ENCODE measurements around the gene VPS13D. TPM values are rescaled to one million over a fixed set of nuclear protein-coding genes. Genes with fewer than 3 reads are reported as not detected.

Gene VPS13D
- total and polyA plus RNA-seq, 10 of the 15 experiments (the other 5 are each of a cell fraction or from before 2014, with no cell fraction given) = 1.4 to 16.9 (median 8.5) TPM

DNA sequence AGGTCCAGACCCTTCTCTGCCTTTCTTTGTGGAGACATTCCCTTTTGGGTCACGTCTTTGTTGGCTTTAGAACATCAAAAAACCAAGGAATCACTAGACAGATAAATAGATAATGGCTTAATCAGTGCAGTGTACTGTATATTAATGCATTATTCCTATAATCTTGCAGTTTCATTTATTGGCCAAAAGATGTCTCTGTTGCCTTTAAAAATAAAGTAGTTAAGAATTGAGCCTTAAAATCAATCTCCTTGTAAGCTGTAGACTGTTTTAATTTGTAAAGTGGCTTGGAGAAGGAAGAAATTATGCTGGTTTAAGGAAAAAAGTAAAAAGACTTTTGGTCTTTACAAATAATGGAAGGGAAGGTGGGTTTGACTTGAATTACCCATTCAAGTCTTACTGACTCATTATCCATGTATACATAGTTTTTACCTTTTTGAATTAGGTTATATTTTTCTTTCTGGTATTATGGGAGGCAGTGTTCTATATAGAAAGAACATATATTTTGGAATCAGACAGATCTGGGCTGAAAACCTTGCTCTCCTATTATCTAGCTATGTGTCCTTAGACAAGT, 84.6 kb downstream of the VPS13D start:
- no peak for TF ChIP-seq HDAC2 (IDR thresholded peaks at IDR 0.05)
- TF ChIP-seq, protein P1, sequence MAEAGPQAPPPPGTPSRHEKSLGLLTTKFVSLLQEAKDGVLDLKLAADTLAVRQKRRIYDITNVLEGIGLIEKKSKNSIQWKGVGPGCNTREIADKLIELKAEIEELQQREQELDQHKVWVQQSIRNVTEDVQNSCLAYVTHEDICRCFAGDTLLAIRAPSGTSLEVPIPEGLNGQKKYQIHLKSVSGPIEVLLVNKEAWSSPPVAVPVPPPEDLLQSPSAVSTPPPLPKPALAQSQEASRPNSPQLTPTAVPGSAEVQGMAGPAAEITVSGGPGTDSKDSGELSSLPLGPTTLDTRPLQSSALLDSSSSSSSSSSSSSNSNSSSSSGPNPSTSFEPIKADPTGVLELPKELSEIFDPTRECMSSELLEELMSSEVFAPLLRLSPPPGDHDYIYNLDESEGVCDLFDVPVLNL (IDR thresholded peaks at IDR 0.05; ENCODE audit: low read depth, low read length) = no peak
- TF ChIP-seq BCL11A (IDR thresholded peaks at IDR 0.05; ENCODE audit: low read depth, low read length) = no peak
- TF ChIP-seq, protein P2, sequence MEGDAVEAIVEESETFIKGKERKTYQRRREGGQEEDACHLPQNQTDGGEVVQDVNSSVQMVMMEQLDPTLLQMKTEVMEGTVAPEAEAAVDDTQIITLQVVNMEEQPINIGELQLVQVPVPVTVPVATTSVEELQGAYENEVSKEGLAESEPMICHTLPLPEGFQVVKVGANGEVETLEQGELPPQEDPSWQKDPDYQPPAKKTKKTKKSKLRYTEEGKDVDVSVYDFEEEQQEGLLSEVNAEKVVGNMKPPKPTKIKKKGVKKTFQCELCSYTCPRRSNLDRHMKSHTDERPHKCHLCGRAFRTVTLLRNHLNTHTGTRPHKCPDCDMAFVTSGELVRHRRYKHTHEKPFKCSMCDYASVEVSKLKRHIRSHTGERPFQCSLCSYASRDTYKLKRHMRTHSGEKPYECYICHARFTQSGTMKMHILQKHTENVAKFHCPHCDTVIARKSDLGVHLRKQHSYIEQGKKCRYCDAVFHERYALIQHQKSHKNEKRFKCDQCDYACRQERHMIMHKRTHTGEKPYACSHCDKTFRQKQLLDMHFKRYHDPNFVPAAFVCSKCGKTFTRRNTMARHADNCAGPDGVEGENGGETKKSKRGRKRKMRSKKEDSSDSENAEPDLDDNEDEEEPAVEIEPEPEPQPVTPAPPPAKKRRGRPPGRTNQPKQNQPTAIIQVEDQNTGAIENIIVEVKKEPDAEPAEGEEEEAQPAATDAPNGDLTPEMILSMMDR (IDR thresholded peaks at IDR 0.05 in 2 of 3, conservative IDR thresholded peaks at IDR 0.05 in 1 of 3; ENCODE audit: control insufficient read depth in 2 of 3, extremely low read depth in 1 of 3, insufficient read depth in 1 of 3, low read depth in 3 of 3, low read length in 3 of 3) = peak in 2 of 3 experiments; percentile 47 to 52; a peak in 3 of 6 replicates
- no peak for TF ChIP-seq SUZ12 (IDR thresholded peaks at IDR 0.05; ENCODE audit: unreplicated experiment)
- TF ChIP-seq, protein P3, sequence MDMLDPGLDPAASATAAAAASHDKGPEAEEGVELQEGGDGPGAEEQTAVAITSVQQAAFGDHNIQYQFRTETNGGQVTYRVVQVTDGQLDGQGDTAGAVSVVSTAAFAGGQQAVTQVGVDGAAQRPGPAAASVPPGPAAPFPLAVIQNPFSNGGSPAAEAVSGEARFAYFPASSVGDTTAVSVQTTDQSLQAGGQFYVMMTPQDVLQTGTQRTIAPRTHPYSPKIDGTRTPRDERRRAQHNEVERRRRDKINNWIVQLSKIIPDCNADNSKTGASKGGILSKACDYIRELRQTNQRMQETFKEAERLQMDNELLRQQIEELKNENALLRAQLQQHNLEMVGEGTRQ (IDR thresholded peaks at IDR 0.05; ENCODE audit: borderline replicate concordance, low read depth, low read length) = no peak
- no peak for TF ChIP-seq CEBPB (IDR thresholded peaks at IDR 0.05; ENCODE audit: borderline replicate concordance in 1 of 2, low read depth in 2 of 2, low read length in 2 of 2)
- TF ChIP-seq SMC3 (IDR thresholded peaks at IDR 0.05; ENCODE audit: borderline replicate concordance, low read length) = peak; percentile 42; the same call in 1 of the 2 replicates
- peak; percentile 53 for TF ChIP-seq RAD21 (IDR thresholded peaks at IDR 0.05; ENCODE audit: insufficient read depth, low read depth, low read length)
- no peak for TF ChIP-seq CHD2 (IDR thresholded peaks at IDR 0.05; ENCODE audit: borderline replicate concordance, low read depth, low read length)
- TF ChIP-seq, protein P4, sequence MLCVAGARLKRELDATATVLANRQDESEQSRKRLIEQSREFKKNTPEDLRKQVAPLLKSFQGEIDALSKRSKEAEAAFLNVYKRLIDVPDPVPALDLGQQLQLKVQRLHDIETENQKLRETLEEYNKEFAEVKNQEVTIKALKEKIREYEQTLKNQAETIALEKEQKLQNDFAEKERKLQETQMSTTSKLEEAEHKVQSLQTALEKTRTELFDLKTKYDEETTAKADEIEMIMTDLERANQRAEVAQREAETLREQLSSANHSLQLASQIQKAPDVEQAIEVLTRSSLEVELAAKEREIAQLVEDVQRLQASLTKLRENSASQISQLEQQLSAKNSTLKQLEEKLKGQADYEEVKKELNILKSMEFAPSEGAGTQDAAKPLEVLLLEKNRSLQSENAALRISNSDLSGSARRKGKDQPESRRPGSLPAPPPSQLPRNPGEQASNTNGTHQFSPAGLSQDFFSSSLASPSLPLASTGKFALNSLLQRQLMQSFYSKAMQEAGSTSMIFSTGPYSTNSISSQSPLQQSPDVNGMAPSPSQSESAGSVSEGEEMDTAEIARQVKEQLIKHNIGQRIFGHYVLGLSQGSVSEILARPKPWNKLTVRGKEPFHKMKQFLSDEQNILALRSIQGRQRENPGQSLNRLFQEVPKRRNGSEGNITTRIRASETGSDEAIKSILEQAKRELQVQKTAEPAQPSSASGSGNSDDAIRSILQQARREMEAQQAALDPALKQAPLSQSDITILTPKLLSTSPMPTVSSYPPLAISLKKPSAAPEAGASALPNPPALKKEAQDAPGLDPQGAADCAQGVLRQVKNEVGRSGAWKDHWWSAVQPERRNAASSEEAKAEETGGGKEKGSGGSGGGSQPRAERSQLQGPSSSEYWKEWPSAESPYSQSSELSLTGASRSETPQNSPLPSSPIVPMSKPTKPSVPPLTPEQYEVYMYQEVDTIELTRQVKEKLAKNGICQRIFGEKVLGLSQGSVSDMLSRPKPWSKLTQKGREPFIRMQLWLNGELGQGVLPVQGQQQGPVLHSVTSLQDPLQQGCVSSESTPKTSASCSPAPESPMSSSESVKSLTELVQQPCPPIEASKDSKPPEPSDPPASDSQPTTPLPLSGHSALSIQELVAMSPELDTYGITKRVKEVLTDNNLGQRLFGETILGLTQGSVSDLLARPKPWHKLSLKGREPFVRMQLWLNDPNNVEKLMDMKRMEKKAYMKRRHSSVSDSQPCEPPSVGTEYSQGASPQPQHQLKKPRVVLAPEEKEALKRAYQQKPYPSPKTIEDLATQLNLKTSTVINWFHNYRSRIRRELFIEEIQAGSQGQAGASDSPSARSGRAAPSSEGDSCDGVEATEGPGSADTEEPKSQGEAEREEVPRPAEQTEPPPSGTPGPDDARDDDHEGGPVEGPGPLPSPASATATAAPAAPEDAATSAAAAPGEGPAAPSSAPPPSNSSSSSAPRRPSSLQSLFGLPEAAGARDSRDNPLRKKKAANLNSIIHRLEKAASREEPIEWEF (IDR thresholded peaks at IDR 0.05; ENCODE audit: insufficient replicate concordance, low read depth, low read length) = no peak
- no peak for TF ChIP-seq NR2F1 (conservative IDR thresholded peaks at IDR 0.05)
- Histone ChIP-seq H3K36me3 (ENCODE audit: control insufficient read depth in 2 of 2, insufficient read depth in 2 of 2, low read length in 1 of 2) (peaks cover 3 to 13% of the 10 kb centered on the region in 2 experiments), H3K9ac (ENCODE audit: control insufficient read depth, insufficient read depth, low read length) (no peak overlapping the region), H3K4me3 (no peak overlapping the region), H3K4me1 (ENCODE audit: control insufficient read depth, insufficient read depth, low read length) (no peaks in the 10 kb centered on the region), H3K27ac (ENCODE audit: control insufficient read depth, insufficient read depth) (no peak overlapping the region), H4K20me1 (ENCODE audit: control insufficient read depth, insufficient read depth) (no peaks in the 10 kb centered on the region), H3K9me3 (replicated peaks; ENCODE audit: control insufficient read depth, insufficient read depth, low read length) (no peaks in the 10 kb centered on the region), H3K27me3 (replicated peaks in 1 of 2; ENCODE audit: control insufficient read depth in 2 of 2, insufficient read depth in 2 of 2, low read length in 1 of 2) (no peaks in the 10 kb centered on the region), H3K4me2 (ENCODE audit: control insufficient read depth, insufficient read depth) (no peak overlapping the region), H2AFZ (ENCODE audit: control insufficient read depth, low read depth, low read length) (no peak overlapping the region), H3K79me2 (ENCODE audit: control insufficient read depth, insufficient read depth, low read length) (no peaks in the 10 kb centered on the region)
- ChIA-PET RAD21 (ENCODE audit: unreplicated experiment) (interaction anchor here (1.0 to 4.3 kb wide), 4 partner anchors 42 to 344 kb away, joined by 3 to 37 read pairs (median 6); partner anchors contain the start of gene DHRS3), SMC1A (ENCODE audit: uncharacterized antibody, unreplicated experiment) (interaction anchor here (0.9 to 4.2 kb wide), 12 partner anchors 8 to 345 kb away, joined by 3 to 26 read pairs (median 4); partner anchors contain the start of gene DHRS3), POLR2A (no interaction called here), CTCF (interaction anchor here (0.6 to 7.5 kb wide), 15 partner anchors 10 to 350 kb away, joined by 3 to 63 read pairs (median 3); partner anchors contain the start of gene DHRS3)
- no peak for DNase-seq (ENCODE audit: low read depth, low spot score)
- intact Hi-C loops (cut with micrococcal nuclease; ENCODE audit: unreplicated experiment) (loop anchor here (1.0 kb wide), 1 partner anchor 306 kb away; no protein-coding TSS in a partner anchor), in situ Hi-C loops (cut with MboI) (loop anchor here (5.0 kb wide), 1 partner anchor 303 kb away; the partner anchor contains the start of gene DHRS3)
- WGBS (ENCODE audit: insufficient coverage, insufficient replicate concordance, low lambda C conversion rate, missing lambda C conversion rate) = 0% methylated on average over 1 of the region's 1 CpG
- no TSS peak for BruUV-seq (replicated peaks)
- FAIRE-seq = peak; percentile 84
- ATAC-seq = peak; percentile 40; the same call in 1 of the 3 replicates
